Naive B cell (primary cell): ENCODE measurements around the gene MIA3. TPM values are rescaled to one million over a fixed set of nuclear protein-coding genes. Genes with fewer than 3 reads are reported as not detected.

ENCODE experiments used
- ATAC-seq, 2 donors: fragments of 150-1000 bp; cut with Tn5 transposase; 2 replicates each; pipeline ENCODE4 v1.10.0; 2021; ENCODE audit warnings: low read depth in 2 of 2, mild to moderate bottlenecking in 2 of 2, moderate library complexity in 2 of 2
- DNase-seq: peaks from one replicate; pipeline ENCODE4 v3.0.0; 2022
- H3K27ac Mint-ChIP-seq, 6 donors: one replicate each; pipeline ENCODE4 v1.8.0; 2020 to 2022; ENCODE audit warnings: mild to moderate bottlenecking in 6 of 6, mixed read lengths in 6 of 6, moderate library complexity in 5 of 6, inconsistent platforms in 2 of 6
- H3K27me3 Mint-ChIP-seq, 3 donors: one replicate each; pipeline ENCODE4 v1.8.0; 2021 to 2022; ENCODE audit warnings: mixed read lengths in 3 of 3, mild to moderate bottlenecking in 1 of 3
- H3K36me3 Mint-ChIP-seq, 2 donors: one replicate each; pipeline ENCODE4 v1.8.0; 2020 to 2022; ENCODE audit warnings: mixed read lengths in 2 of 2, inconsistent platforms in 1 of 2, mild to moderate bottlenecking in 1 of 2
- H3K4me1 Mint-ChIP-seq, 3 donors: one replicate each; pipeline ENCODE4 v1.8.0; 2020 to 2022; ENCODE audit warnings: mixed read lengths in 3 of 3, inconsistent platforms in 1 of 3, mild to moderate bottlenecking in 1 of 3, moderate library complexity in 1 of 3
- H3K4me3 Mint-ChIP-seq, 8 donors: one replicate each; pipeline ENCODE4 v1.8.0; 2020 to 2022; ENCODE audit warnings: mild to moderate bottlenecking in 8 of 8, mixed read lengths in 8 of 8, moderate library complexity in 8 of 8, inconsistent platforms in 2 of 8
- H3K9me3 Mint-ChIP-seq, 7 donors: one replicate each; pipeline ENCODE4 v1.8.0; 2020 to 2022; ENCODE audit warnings: mixed read lengths in 7 of 7, mild to moderate bottlenecking in 5 of 7, inconsistent platforms in 2 of 7, moderate library complexity in 1 of 7
- polyA plus RNA-seq, 6 donors: library from polyadenylated mRNA; unstranded; fragments of 300-500 nt; fragmentation: Illumina TruSeq; gene quantifications; one replicate each; pipeline ENCODE4 v1.2.3, GENCODE V29; 2021; ENCODE audit warnings: low read depth in 6 of 6

MIA3 gene
- polyA plus RNA-seq, 6 donors from 2014 or later = 32.0 to 76.7 (median 53.0) TPM

DNA sequence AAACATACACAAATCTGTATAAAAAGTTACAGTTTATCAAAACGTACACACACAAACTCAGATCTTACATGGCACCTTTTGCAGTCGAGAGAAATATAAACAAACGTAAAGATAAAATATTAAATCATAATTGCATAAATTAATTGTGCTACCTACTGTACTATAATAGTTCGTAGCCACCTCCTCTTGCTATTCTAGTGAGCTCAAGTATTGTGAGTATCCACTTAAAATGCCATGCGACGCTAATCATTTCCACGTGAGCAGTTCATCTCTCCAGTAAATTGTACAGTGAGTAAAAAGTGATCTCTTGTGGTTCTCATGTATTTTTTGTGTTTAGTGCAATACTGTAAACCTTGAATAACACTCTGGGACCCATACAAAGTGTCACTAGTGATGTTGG, 6.3 kb downstream of the MIA3 start:
- Mint-ChIP-seq H3K9me3 (no peaks in the 10 kb centered on the region), H3K27me3 (no peaks in the 10 kb centered on the region), H3K36me3 (peaks cover 23 to 36% of the 10 kb centered on the region in 2 donors), H3K4me1 (peaks cover 10 to 28% (median 12%) of the 10 kb centered on the region in 3 donors), H3K27ac (no peak overlapping the region), H3K4me3 (no peak overlapping the region)
- DNase-seq = no peak
- ATAC-seq = no peak

DNA sequence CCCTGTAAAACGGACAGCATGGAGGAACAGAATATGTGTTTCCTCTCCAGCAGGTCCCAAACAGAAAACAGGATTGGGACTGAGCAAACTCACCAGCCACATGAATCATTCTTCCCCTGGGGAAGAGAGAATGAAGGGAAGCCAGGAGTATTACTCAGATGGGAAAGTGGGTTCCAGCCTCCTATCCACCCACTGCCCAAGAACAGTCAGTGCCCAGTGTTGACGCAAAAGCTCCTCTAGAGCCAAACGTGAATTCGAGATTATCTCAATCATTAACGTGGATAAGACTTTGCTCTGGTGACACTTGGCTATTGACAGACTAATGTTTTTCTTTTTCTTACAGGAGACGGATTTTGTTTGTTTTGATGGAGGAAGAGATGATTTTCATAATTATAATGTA, 9.3 kb downstream of the MIA3 start:
- Mint-ChIP-seq H3K9me3 (no peaks in the 10 kb centered on the region), H3K27ac (peak overlapping the region in 2 of 6 donors; percentile 9 to 59), H3K4me3 (no peak overlapping the region), H3K36me3 (peaks cover 29 to 42% of the 10 kb centered on the region in 2 donors), H3K27me3 (no peaks in the 10 kb centered on the region), H3K4me1 (peaks cover 2 to 8% (median 5%) of the 10 kb centered on the region in 3 donors)
- no peak for ATAC-seq
- no peak for DNase-seq

DNA sequence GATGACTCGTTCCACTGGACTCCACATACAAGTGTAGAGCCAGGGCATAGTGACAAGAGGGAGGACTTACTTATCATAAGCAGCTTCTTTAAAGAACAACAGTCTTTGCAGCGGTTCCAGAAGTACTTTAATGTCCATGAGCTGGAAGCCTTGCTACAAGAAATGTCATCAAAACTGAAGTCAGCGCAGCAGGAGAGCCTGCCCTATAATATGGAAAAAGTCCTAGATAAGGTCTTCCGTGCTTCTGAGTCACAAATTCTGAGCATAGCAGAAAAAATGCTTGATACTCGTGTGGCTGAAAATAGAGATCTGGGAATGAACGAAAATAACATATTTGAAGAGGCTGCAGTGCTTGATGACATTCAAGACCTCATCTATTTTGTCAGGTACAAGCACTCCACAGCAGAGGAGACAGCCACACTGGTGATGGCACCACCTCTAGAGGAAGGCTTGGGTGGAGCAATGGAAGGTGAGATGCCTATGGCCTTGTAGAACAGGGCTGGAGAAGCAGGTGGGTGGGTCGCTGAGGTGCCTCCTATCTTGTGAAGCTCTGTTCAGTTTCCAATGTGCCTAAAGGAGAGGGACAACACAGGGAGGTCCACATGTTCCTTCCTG, 12.1 kb downstream of the MIA3 start:
- no peak overlapping the region for H3K27ac Mint-ChIP-seq
- ATAC-seq (no peak), DNase-seq (no peak)
- peaks cover 23 to 28% of the 10 kb centered on the region in 2 donors for H3K36me3 Mint-ChIP-seq
- no peaks in the 10 kb centered on the region for H3K27me3 Mint-ChIP-seq
- no peaks in the 10 kb centered on the region for H3K9me3 Mint-ChIP-seq
- peaks cover 7 to 23% (median 17%) of the 10 kb centered on the region in 3 donors for H3K4me1 Mint-ChIP-seq
- no peak overlapping the region for H3K4me3 Mint-ChIP-seq

DNA sequence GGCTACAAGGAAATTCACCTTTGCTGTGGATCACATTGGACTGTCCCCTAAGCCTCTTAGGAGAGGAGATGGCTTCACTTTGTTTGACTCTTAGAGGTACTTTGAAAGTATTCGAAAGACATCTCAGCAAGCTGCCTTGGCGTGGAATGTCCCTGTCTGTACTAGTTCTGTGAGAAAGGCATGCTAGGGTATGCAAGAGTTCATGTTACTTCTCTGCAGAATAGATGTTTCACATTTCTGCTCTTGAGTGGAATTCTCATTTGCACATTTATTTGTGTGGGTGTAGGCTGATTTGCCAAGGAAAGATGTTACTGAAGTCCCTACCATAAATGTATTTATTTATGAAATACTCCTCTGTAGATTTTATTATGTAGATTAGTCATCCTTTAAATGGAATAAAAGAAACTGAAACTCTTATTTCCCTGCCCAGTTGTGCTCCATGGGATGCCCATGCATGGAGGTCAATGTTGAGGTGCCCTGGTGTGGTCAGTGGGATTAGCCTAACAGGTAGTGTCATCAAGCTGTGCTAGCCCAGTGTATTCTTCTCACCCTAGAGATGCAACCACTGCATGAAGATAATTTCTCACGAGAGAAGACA, 13.8 kb downstream of the MIA3 start:
- DNase-seq = no peak
- Mint-ChIP-seq H3K4me3 (no peak overlapping the region), H3K36me3 (peaks cover 24 to 28% of the 10 kb centered on the region in 2 donors), H3K9me3 (no peaks in the 10 kb centered on the region), H3K27ac (no peak overlapping the region), H3K4me1 (peaks cover 7 to 23% (median 17%) of the 10 kb centered on the region in 3 donors), H3K27me3 (no peaks in the 10 kb centered on the region)
- no peak for ATAC-seq

DNA sequence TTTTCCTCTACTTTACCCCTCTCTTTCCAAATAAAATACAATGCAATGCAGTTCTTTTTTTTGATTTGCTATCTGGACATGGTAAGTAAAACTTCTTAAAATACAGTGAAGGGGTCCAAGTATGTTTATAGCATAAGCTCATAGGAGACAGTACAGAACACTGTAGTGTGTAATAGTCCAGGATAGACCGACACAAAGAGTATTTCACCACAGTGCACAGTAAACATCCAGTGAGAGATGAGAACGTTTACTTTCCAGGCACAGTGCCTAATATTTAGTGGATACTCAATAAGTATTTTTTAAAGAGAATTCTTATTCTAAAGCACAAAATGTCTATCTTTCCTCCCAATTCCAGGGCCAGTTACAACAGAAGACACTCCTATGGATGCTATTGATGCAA, 14.9 kb downstream of the MIA3 start:
- Mint-ChIP-seq H3K9me3 (no peaks in the 10 kb centered on the region), H3K4me3 (peak overlapping the region in 1 of 8 donors; percentile 3), H3K27me3 (no peaks in the 10 kb centered on the region), H3K36me3 (peaks cover 20 to 24% of the 10 kb centered on the region in 2 donors), H3K4me1 (peaks cover 7 to 23% (median 17%) of the 10 kb centered on the region in 3 donors), H3K27ac (no peak overlapping the region)
- DNase-seq (no peak), ATAC-seq (no peak)

DNA sequence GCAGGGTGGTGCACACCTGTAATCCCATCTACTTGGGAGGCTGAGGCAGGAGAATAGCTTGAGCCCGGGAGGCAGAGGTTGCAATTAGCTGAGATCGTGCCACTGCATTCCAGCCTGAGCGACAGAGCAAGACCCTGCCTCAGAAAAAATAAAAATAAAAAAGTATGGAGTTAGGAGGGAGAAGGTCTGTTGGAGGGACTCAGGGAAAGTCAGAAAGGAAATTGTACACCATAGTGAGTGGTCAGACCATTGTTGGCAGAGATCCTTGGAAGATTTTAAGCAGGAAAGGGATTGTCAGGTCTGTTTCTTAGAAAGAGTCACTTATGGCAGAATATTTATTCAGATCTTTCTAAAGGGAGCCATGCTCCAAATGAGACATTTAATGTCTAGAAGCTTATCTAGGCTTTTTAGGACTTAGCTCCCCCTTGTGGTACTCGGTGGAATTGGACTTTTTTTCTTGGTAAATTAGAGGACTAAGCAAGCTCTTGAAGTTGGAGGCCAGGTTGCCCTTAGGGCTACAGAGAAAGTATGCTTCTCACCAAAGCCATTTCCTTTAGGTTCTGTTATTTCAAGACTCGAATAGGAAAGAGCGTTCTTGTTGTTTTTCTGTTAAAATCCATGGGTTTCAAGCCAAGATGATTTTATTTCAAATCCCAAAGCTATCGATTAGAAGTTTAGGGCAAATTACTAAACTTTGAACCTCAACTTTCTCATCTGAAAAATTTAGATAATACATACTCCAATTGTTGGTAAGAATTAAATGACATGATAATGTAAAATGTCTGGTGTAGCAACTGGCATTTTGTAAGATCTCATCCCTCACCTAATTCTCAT, 16.5 kb downstream of the MIA3 start:
- peak; percentile 79 to 85 for ATAC-seq
- peaks cover 7 to 23% (median 17%) of the 10 kb centered on the region in 3 donors for H3K4me1 Mint-ChIP-seq
- H3K27ac Mint-ChIP-seq = peak overlapping the region in 3 of 6 donors; percentile 29 to 71 (median 64)
- peak overlapping the region in 4 of 8 donors; percentile 1 to 29 (median 19) for H3K4me3 Mint-ChIP-seq
- H3K27me3 Mint-ChIP-seq = no peaks in the 10 kb centered on the region
- DNase-seq = peak; percentile 75
- peaks cover 13 to 17% of the 10 kb centered on the region in 2 donors for H3K36me3 Mint-ChIP-seq
- H3K9me3 Mint-ChIP-seq = no peaks in the 10 kb centered on the region

DNA sequence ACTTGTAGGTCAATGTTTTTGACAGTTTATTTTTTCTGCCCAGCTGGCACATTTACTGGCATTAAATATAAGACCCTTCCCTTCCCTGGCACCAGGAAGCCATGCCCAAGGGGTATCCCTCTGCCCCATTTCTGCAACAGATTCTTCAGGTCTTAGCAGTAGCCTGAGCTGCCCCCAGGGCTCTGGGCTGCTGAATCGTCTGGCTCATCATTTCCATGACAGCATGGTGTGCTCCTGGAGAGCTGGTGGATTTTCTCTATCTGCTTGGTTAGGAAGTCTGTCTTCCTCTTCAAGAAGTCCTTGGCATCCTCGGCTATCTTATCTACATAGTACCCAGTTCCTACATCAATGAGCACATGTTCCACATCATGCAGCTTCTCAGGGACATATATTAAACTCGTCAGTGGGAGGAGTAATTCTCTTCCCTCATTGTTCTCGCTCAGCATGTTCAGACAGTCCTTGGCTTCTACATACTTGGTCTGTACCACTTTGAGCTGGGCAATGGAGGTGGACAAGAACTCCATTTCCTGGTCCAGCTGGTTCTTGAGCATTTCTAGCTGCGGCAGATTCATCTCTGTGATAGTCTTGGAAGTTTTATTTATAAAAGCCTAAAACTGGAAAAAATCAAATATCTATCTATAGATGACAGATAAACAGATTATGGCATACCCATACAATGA, 23.5 kb downstream of the MIA3 start:
- Mint-ChIP-seq H3K9me3 (no peaks in the 10 kb centered on the region), H3K4me1 (peaks cover 8 to 32% (median 13%) of the 10 kb centered on the region in 3 donors), H3K27ac (peak overlapping the region in 1 of 6 donors; percentile 24), H3K27me3 (no peaks in the 10 kb centered on the region), H3K4me3 (peak overlapping the region in 2 of 8 donors; percentile 15 to 91), H3K36me3 (peaks cover 9 to 20% of the 10 kb centered on the region in 2 donors)
- ATAC-seq (no peak), DNase-seq (no peak)

DNA sequence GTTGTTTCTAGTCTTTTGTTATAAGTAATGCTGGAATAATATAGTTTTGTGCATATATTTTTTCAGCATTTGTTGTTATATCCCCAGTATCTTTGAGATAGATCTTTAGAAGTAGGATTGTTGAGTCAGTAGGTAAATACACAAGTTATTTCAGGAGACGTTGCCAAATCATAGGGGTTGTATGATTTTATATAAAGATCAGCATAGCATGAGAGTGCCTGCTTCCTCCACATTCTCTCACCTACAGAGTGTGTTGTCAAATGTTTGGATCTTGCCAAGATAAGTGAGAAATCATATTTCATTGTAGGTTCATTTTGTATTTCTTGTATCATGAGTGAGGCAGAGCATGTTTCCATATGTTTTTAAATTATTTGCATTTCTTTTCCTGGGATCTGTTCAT, 24.6 kb downstream of the MIA3 start:
- DNase-seq (no peak), ATAC-seq (no peak)
- Mint-ChIP-seq H3K4me1 (peaks cover 8 to 32% (median 13%) of the 10 kb centered on the region in 3 donors), H3K27ac (peak overlapping the region in 2 of 6 donors; percentile 10 to 74), H3K27me3 (no peaks in the 10 kb centered on the region), H3K4me3 (peak overlapping the region in 6 of 8 donors; percentile 29 to 100 (median 70)), H3K36me3 (peaks cover 9 to 19% of the 10 kb centered on the region in 2 donors), H3K9me3 (no peaks in the 10 kb centered on the region)

DNA sequence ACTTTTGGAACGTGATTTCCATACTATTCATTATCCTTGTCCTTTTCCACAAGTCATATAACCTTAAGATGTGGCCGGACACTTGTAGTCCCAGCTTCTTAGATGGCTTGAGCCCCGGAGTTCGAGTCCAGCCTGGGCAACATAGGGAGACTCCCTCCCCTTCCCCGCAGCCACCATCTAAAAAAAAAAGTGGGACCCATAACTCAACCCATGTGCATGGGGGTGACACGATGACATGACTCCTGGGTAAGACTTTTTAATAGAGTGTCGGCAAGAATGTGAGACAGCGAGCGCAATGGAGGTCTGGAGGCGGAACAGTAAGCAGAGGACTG, 25.7 kb downstream of the MIA3 start:
- DNase-seq = no peak
- Mint-ChIP-seq H3K4me3 (peak overlapping the region; percentile 82 to 100 (median 96)), H3K27me3 (no peaks in the 10 kb centered on the region), H3K36me3 (peaks cover 6 to 18% of the 10 kb centered on the region in 2 donors), H3K4me1 (peaks cover 8 to 32% (median 13%) of the 10 kb centered on the region in 3 donors), H3K9me3 (no peaks in the 10 kb centered on the region), H3K27ac (peak overlapping the region; percentile 93 to 99 (median 98))
- ATAC-seq = no peak

DNA sequence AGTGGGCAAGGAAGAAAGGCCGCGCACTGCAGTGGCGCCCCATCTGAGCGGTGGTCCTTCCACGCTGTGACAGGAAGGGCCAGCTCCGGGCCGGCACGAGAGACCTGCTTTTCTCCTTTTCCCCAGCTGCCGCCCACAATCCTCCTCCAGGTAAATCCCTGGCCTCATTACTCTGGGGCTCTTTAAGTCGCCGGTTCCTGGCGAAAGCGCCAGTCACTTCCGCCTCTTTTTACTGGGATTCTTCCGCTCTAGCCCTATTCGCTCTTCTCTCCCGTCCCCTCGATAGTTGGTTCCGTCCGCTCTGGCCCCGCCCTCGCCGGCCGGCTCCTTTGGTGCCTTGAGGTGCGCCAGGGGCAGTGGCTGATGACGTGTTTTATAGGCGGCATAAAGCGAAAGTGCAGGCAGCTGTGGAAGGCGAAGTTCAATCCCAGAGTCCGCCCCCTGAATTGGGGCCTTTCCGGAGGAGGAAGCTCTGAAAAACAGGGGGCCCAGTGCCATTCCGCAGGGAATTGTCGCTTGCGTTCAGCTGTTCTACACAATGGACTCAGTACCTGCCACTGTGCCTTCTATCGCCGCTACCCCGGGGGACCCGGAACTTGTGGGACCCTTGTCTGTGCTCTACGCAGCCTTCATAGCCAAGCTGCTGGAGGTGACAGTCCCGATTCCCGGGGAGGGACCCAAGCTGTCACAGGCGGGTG, 26.2 kb downstream of the MIA3 start:
- ATAC-seq (peak; percentile 93), DNase-seq (peak; percentile 97)
- Mint-ChIP-seq H3K9me3 (no peaks in the 10 kb centered on the region), H3K36me3 (peaks cover 1 to 13% of the 10 kb centered on the region in 2 donors), H3K4me1 (peaks cover 8 to 32% (median 17%) of the 10 kb centered on the region in 3 donors), H3K27ac (peak overlapping the region; percentile 93 to 99 (median 98)), H3K4me3 (peak overlapping the region; percentile 82 to 100 (median 96)), H3K27me3 (no peaks in the 10 kb centered on the region)

DNA sequence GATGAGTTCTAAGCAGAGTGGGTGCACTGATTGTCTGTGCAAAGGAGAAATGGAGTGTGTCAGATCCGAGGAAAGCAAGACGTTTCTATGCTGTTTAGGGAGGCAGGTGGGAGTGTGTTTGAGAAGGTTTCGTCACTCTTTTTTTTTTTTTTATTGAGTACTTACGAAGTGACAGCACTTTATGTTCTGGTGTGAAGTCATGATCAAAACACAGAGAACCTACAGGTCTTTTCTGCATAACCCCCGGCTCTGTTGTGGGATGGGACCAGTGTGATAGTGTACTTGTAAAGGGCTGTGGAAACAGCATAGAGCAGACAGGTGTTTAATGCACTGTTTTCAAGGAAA, 26.7 kb downstream of the MIA3 start:
- peak overlapping the region; percentile 82 to 100 (median 96) for H3K4me3 Mint-ChIP-seq
- DNase-seq (no peak), ATAC-seq (peak; percentile 5 to 27)
- H3K9me3 Mint-ChIP-seq = no peaks in the 10 kb centered on the region
- peak overlapping the region; percentile 93 to 99 (median 98) for H3K27ac Mint-ChIP-seq
- H3K27me3 Mint-ChIP-seq = no peaks in the 10 kb centered on the region
- H3K4me1 Mint-ChIP-seq = peaks cover 8 to 32% (median 17%) of the 10 kb centered on the region in 3 donors
- H3K36me3 Mint-ChIP-seq = peaks cover 0 to 12% of the 10 kb centered on the region in 2 donors

DNA sequence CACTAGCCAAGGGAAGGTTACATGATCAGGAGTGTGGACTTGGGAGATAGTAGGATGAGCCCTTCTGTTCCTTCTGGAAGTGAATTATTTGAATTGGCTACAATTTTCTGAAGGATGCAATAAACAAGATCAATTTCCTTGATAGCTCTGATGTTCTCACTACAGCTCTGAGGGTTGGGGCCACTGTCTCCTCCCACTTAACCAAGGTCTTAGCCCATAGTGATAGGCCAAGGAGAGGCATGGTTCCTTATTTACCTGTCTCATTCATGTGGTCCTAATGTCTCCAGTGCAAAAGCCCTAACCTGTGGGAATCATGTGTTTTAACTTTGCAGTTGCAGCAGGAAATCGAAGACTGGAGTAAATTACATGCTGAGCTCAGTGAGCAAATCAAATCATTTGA, 34.8 kb downstream of the MIA3 start:
- DNase-seq (no peak), ATAC-seq (no peak)
- no peaks in the 10 kb centered on the region for H3K9me3 Mint-ChIP-seq
- H3K27me3 Mint-ChIP-seq = no peaks in the 10 kb centered on the region
- peak overlapping the region in 4 of 6 donors; percentile 36 to 98 (median 44) for H3K27ac Mint-ChIP-seq
- H3K4me1 Mint-ChIP-seq = peaks cover 26 to 28% (median 28%) of the 10 kb centered on the region in 3 donors
- peaks cover 16 to 39% of the 10 kb centered on the region in 2 donors for H3K36me3 Mint-ChIP-seq
- no peak overlapping the region for H3K4me3 Mint-ChIP-seq
